T-cell (primary cell): Measurements from ENCODE around the gene MAN1C1. TPM values are rescaled to one million over a fixed set of nuclear protein-coding genes. Genes with fewer than 3 reads are reported as not detected.
A peak's percentile ranks its signal among the peaks of the same experiment; 100 is the strongest.
"Not testable (repeated sequence)": the region's sequence is repeated elsewhere in the genome, so short reads cannot be mapped to it uniquely, and the experiment has no call there.

Source experiments
- ATAC-seq, 4 experiments: fragments of 200-7000 bp in 3 of 4; fragments of 150-1000 bp in 1 of 4; cut with Tn5 transposase; replicated peaks in 1 of 4; 1 replicate in 3 of 4; 2 replicates in 1 of 4; pipeline ENCODE4 v1.10.0; 2021; ENCODE audit warnings: moderate library complexity in 3 of 4, mild to moderate bottlenecking in 2 of 4, moderate number of reproducible peaks in 1 of 4
- CTCF ChIA-PET, 2 donors: fragments of 300-600 bp; sonication (Branson Sonifier 250); formaldehyde crosslinking; loops; one replicate each; lab custom pipeline; 2022; ENCODE audit warnings: antibody characterized with exemption in 2 of 2; lab: Charles Lee
- POLR2A ChIA-PET, 2 donors: fragments of 300-600 bp; sonication (Branson Sonifier 250); formaldehyde crosslinking; loops; one replicate each; lab custom pipeline; 2022; ENCODE audit warnings: antibody characterized with exemption in 2 of 2; lab: Charles Lee
- DNase-seq, 35 experiments: peaks; one replicate each; pipeline versions ENCODE4 v3.0.0 to v3.0.0-alpha.2; 2013 to 2023
- H3K27ac ChIP-seq: one replicate; pipeline ENCODE4 v1.5.1; 2013; ENCODE audit warnings: low read length
- H3K27me3 ChIP-seq, 2 experiments: replicated peaks in 1 of 2; 1 replicate in 1 of 2; 2 replicates in 1 of 2; pipeline versions ENCODE4 v1.6.1 to v1.7.0; 2013; ENCODE audit warnings: low read length in 1 of 2, mixed read lengths in 1 of 2; ENCODE audit not compliant: control insufficient read depth in 2 of 2, insufficient read depth in 2 of 2; ENCODE audit errors: extremely low read depth in 1 of 2
- H3K36me3 ChIP-seq, 2 donors: 1 replicate in 1 of 2; 2 replicates in 1 of 2; pipeline versions ENCODE4 v1.6.1 to v1.7.0; 2013; ENCODE audit warnings: low read length in 1 of 2; ENCODE audit not compliant: control insufficient read depth in 2 of 2, insufficient read depth in 1 of 2; ENCODE audit errors: extremely low read depth in 1 of 2
- H3K4me1 ChIP-seq, 2 experiments: 1 replicate in 1 of 2; 2 replicates in 1 of 2; pipeline versions ENCODE4 v1.6.1 to v1.7.0; 2013; ENCODE audit warnings: low read length in 2 of 2, mixed read lengths in 1 of 2; ENCODE audit not compliant: insufficient read depth in 2 of 2, control insufficient read depth in 1 of 2; ENCODE audit errors: extremely low read depth in 1 of 2
- H3K4me3 ChIP-seq, 2 donors: 1 replicate in 1 of 2; 2 replicates in 1 of 2; pipeline versions ENCODE4 v1.5.1 to v1.7.0; 2013; ENCODE audit warnings: mild to moderate bottlenecking in 2 of 2, low read length in 1 of 2, moderate library complexity in 1 of 2; ENCODE audit not compliant: control insufficient read depth in 1 of 2; ENCODE audit errors: extremely low read depth in 1 of 2
- H3K9me3 ChIP-seq: 2 replicates; pipeline ENCODE4 v1.7.0; 2013
- H3K27ac Mint-ChIP-seq, 2 donors: one replicate each; pipeline ENCODE4 v1.8.0; 2020 to 2021; ENCODE audit warnings: mild to moderate bottlenecking in 2 of 2, mixed read lengths in 2 of 2
- H3K27me3 Mint-ChIP-seq, 2 donors: one replicate each; pipeline ENCODE4 v1.8.0; 2021 to 2022; ENCODE audit warnings: mixed read lengths in 2 of 2
- H3K36me3 Mint-ChIP-seq: one replicate; pipeline ENCODE4 v1.8.0; 2021; ENCODE audit warnings: mixed read lengths
- H3K4me1 Mint-ChIP-seq, 3 donors: one replicate each; pipeline ENCODE4 v1.8.0; 2020 to 2022; ENCODE audit warnings: mixed read lengths in 3 of 3, mild to moderate bottlenecking in 1 of 3
- H3K4me3 Mint-ChIP-seq, 3 donors: one replicate each; pipeline ENCODE4 v1.8.0; 2020 to 2022; ENCODE audit warnings: mild to moderate bottlenecking in 3 of 3, mixed read lengths in 3 of 3, moderate library complexity in 3 of 3
- H3K9me3 Mint-ChIP-seq, 3 donors: one replicate each; pipeline ENCODE4 v1.8.0; 2020 to 2022; ENCODE audit warnings: mixed read lengths in 3 of 3
- WGBS: methylation state at CpG from one replicate; pipeline ENCODE4 v1.1.5; 2013; ENCODE audit warnings: missing lambda C conversion rate; ENCODE audit not compliant: insufficient coverage; 5-methylcytosine and 5-hydroxymethylcytosine counted together
- total RNA-seq, 35 experiments: library from RNA in 6 of 35; stranded (reverse) in 6 of 35; fragments of 120-200 nt in 1 of 35; gene quantifications; one replicate each; pipeline versions ENCODE4 v1.2.1 to v1.2.4 and lab custom pipeline; 2013 to 2026

The MAN1C1 gene
- total RNA-seq, 5 donors from 2014 or later (not counting 1 experiment from before 2014, with no cell fraction given): 57.5 to 90.5 (median 65.5) TPM

DNA sequence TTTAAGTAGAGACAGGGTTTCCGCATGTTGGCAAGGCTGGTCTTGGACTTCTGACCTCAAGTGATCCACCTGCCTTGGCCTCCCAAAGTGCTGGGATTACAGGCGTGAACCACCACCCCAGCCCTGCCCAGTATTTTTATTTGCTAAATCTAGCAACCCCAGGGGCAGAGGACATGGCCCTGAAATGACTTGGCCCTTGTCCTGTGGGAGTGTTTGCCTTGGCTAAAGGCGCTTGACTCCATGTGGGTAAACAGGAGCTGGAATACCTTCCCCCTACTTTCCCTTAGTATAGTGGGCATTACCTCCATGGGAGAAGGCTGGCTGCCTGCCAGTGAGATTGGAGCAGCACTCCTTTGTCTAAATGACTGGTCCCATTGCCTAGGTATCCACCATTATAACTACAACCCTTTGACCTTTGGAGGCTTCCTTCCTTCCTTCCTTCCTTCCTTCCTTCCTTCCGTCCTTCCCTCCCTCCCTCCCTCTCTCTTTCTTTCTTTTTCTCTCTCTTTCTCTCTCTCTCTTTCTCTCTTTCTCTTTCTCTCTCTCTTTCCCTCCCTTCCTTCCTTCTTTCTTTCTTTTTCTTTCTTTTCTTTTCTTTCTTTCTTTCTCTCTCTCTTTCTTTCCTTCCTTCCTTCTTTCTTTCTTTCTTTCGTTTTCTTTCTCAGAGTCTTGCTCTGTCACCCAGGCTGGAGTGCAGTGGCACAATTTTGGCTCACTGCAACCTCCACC is 15.5 kb upstream of the MAN1C1 start:
- H3K9me3 ChIP-seq, H3K9me3 Mint-ChIP-seq, H3K36me3 ChIP-seq, H3K4me1 ChIP-seq, H3K4me3 ChIP-seq, H3K27ac ChIP-seq, H3K27me3 ChIP-seq, H3K27me3 Mint-ChIP-seq, H3K4me3 Mint-ChIP-seq, ATAC-seq, CTCF ChIA-PET, H3K36me3 Mint-ChIP-seq, H3K27ac Mint-ChIP-seq, DNase-seq: not testable (repeated sequence)
- peaks cover 0 to 21% (median 3%) of the 10 kb centered on the region in 3 donors for H3K4me1 Mint-ChIP-seq
- WGBS: 90% methylated on average over 1 of the region's 5 CpGs
- POLR2A ChIA-PET: interaction anchor here in 1 of 2 donors (0.7 kb wide), 1 partner anchor 9 kb away, joined by 3 read pairs; no protein-coding TSS in a partner anchor

GRCh38 chr1:25603779-25604538 is 12.6 kb upstream of the MAN1C1 start:
- POLR2A ChIA-PET, H3K9me3 Mint-ChIP-seq, H3K27ac ChIP-seq, H3K9me3 ChIP-seq, H3K36me3 Mint-ChIP-seq, H3K4me3 ChIP-seq, H3K27me3 ChIP-seq, H3K36me3 ChIP-seq, DNase-seq, H3K27me3 Mint-ChIP-seq, H3K4me1 ChIP-seq, CTCF ChIA-PET, H3K27ac Mint-ChIP-seq, ATAC-seq, H3K4me3 Mint-ChIP-seq: not testable (repeated sequence)
- H3K4me1 Mint-ChIP-seq: peaks cover 4 to 13% (median 6%) of the 10 kb centered on the region in 3 donors
- no CpG with 5 or more reads among the region's 55 CpGs for WGBS

GRCh38 chr1:25607123-25607522 is 9.5 kb upstream of the MAN1C1 start:
- no peak overlapping the region for H3K27ac Mint-ChIP-seq
- POLR2A ChIA-PET: no interaction called here
- no peak for ATAC-seq

GRCh38 chr1:25608488-25609178 is 8.0 kb upstream of the MAN1C1 start:
- DNase-seq (peak; percentile 72 to 94 (median 85)), ATAC-seq (peak; percentile 96 to 99 (median 97))
- Mint-ChIP-seq H3K9me3 (no peaks in the 10 kb centered on the region), H3K27me3 (peaks cover 0 to 3% of the 10 kb centered on the region in 2 donors), H3K27ac (no peak overlapping the region), H3K36me3 (no peaks in the 10 kb centered on the region), H3K4me3 (peak overlapping the region in 1 of 3 donors; percentile 33), H3K4me1 (peaks cover 13 to 15% (median 15%) of the 10 kb centered on the region in 3 donors)
- no peaks in the 10 kb centered on the region for H3K9me3 ChIP-seq
- 13% methylated on average over 8 of the region's 15 CpGs for WGBS
- POLR2A ChIA-PET: interaction anchor here (0.6 to 1.2 kb wide), 10 partner anchors 13 to 426 kb away, joined by 3 to 13 read pairs (median 3); partner anchors contain the start of gene RSRP1 (in 1 of the 2)
- H3K36me3 ChIP-seq: no peaks in the 10 kb centered on the region
- H3K27ac ChIP-seq: no peak overlapping the region
- H3K4me3 ChIP-seq: no peak overlapping the region
- peaks cover 0 to 3% of the 10 kb centered on the region in 2 experiments for H3K27me3 ChIP-seq
- H3K4me1 ChIP-seq: peaks cover 3 to 5% of the 10 kb centered on the region in 2 experiments
- CTCF ChIA-PET: interaction anchor here (0.5 to 2.2 kb wide), 22 partner anchors 11 to 389 kb away, joined by 3 to 11 read pairs (median 4); partner anchors contain the start of genes MTFR1L (in 1 of the 2), PAFAH2 (in 1 of the 2) and SELENON (in 1 of the 2)

More at GRCh38 chr1:25607123-25607522, 9.5 kb upstream of the MAN1C1 start:
- H3K27me3 Mint-ChIP-seq: peaks cover 0 to 3% of the 10 kb centered on the region in 2 donors
- Histone ChIP-seq H3K27ac (no peak overlapping the region), H3K36me3 (no peaks in the 10 kb centered on the region), H3K4me3 (no peak overlapping the region), H3K4me1 (peaks cover 3 to 5% of the 10 kb centered on the region in 2 experiments), H3K27me3 (peaks cover 0 to 3% of the 10 kb centered on the region in 2 experiments), H3K9me3 (no peaks in the 10 kb centered on the region)
- no peak overlapping the region for H3K4me3 Mint-ChIP-seq
- CTCF ChIA-PET: no interaction called here
- H3K36me3 Mint-ChIP-seq: no peaks in the 10 kb centered on the region
- H3K9me3 Mint-ChIP-seq: no peaks in the 10 kb centered on the region
- H3K4me1 Mint-ChIP-seq: peaks cover 12 to 15% (median 15%) of the 10 kb centered on the region in 3 donors
- WGBS: 91% methylated on average over 4 of the region's 5 CpGs
- DNase-seq: no peak

GRCh38 chr1:25609921-25610320 is 6.7 kb upstream of the MAN1C1 start:
- Histone ChIP-seq H3K27ac (no peak overlapping the region), H3K27me3 (peaks cover 0 to 3% of the 10 kb centered on the region in 2 experiments), H3K4me3 (no peak overlapping the region), H3K9me3 (no peaks in the 10 kb centered on the region), H3K36me3 (no peaks in the 10 kb centered on the region), H3K4me1 (peaks cover 3 to 12% of the 10 kb centered on the region in 2 experiments)
- DNase-seq: no peak
- 96% methylated on average over 3 of the region's 6 CpGs for WGBS
- ChIA-PET CTCF (interaction anchor here (0.7 to 2.2 kb wide), 7 partner anchors 9 to 210 kb away, joined by 3 to 11 read pairs (median 5); partner anchors contain the start of gene MTFR1L (in 1 of the 2)), POLR2A (interaction anchor here in 1 of 2 donors (0.7 kb wide), 1 partner anchor 223 kb away, joined by 3 read pairs; no protein-coding TSS in a partner anchor)
- peaks cover 23 to 25% (median 24%) of the 10 kb centered on the region in 3 donors for H3K4me1 Mint-ChIP-seq
- no peak for ATAC-seq
- H3K27me3 Mint-ChIP-seq: peaks cover 0 to 3% of the 10 kb centered on the region in 2 donors
- H3K36me3 Mint-ChIP-seq: no peaks in the 10 kb centered on the region
- H3K9me3 Mint-ChIP-seq: no peaks in the 10 kb centered on the region
- H3K27ac Mint-ChIP-seq: no peak overlapping the region
- H3K4me3 Mint-ChIP-seq: no peak overlapping the region
